Fibroblast of mammary gland (primary cell): ENCODE results near the gene EVC.
A peak's percentile ranks its signal among the peaks of the same experiment; 100 is the strongest.

Experiments
- DNase-seq: peaks from one replicate; pipeline ENCODE4 v3.0.0-alpha.2; 2010; ENCODE audit warnings: low read depth
- H3K4me3 ChIP-seq: 2 replicates; pipeline ENCODE4 v1.5.1; 2011; ENCODE audit warnings: low read depth, mild to moderate bottlenecking, low read length, moderate library complexity; ENCODE audit not compliant: control insufficient read depth
- CTCF ChIP-seq: conservative IDR thresholded peaks from 2 replicates; pipeline ENCODE4 v1.5.1; 2011; ENCODE audit warnings: low read depth, low read length, inconsistent platforms; ENCODE audit not compliant: control insufficient read depth, insufficient read depth

The EVC gene

GRCh38 chr4:5759236-5760075 lies 48.5 kb downstream of the EVC start:
- no peak for TF ChIP-seq CTCF
- H3K4me3 ChIP-seq, result no peak overlapping the region
- no peak for DNase-seq

- no peak for DNase-seq
- no peak for TF ChIP-seq CTCF
- no peak overlapping the region for H3K4me3 ChIP-seq
Measured at GRCh38 chr4:5760246-5760645, 49.2 kb downstream of the EVC start.

- DNase-seq, result no peak
- no peak overlapping the region for H3K4me3 ChIP-seq
- no peak for TF ChIP-seq CTCF
Measured at GRCh38 chr4:5760936-5761480, 50.0 kb downstream of the EVC start.

- H3K4me3 ChIP-seq, result no peak overlapping the region
- TF ChIP-seq CTCF, result no peak
- DNase-seq, result no peak
Measured at GRCh38 chr4:5770051-5770450, 59.0 kb downstream of the EVC start.

- TF ChIP-seq CTCF, result no peak
- DNase-seq, result no peak
- H3K4me3 ChIP-seq, result no peak overlapping the region
Measured at GRCh38 chr4:5772528-5773270, 61.7 kb downstream of the EVC start.

GRCh38 chr4:5773271-5773555 lies 62.2 kb downstream of the EVC start:
- DNase-seq, result peak; percentile 83
- no peak for TF ChIP-seq CTCF
- H3K4me3 ChIP-seq, result no peak overlapping the region
